Measurements from ENCODE around the gene IFNGR1. TPM values are rescaled to one million over a fixed set of nuclear protein-coding genes. Genes with fewer than 3 reads are reported as not detected.

IFNGR1 gene
- total and polyA plus RNA-seq, 10 of the 15 experiments (the other 5 are each of a cell fraction or from before 2014, with no cell fraction given) = 89.0 to 296 (median 138) TPM

DNA sequence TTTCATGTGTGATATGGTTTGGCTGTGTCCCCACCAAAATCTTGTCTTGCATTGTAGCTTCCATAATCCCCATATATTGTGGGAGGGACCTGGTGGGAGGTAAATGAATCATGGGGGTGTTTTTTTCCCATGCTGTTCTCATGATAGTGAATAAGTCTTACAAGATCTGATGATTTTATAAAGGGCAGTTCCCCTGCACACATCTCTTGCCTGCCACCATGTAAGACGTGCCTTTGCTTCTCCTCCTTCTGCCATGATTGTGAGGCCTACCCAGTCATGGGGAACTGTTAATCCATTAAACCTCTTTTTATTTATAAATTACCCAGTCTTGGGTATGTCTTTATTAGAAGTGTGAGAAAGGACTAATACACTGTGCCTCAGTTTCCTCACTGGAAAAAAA is 41.6 kb downstream of the IFNGR1 start:
- DNase-seq (ENCODE audit: low read depth, low spot score) = no peak
- Histone ChIP-seq H3K27me3 (replicated peaks in 1 of 2; ENCODE audit: control insufficient read depth in 2 of 2, insufficient read depth in 2 of 2, low read length in 1 of 2) (no peaks in the 10 kb centered on the region), H3K4me1 (ENCODE audit: control insufficient read depth, insufficient read depth, low read length) (peaks cover 20% of the 10 kb centered on the region), H3K27ac (ENCODE audit: control insufficient read depth, insufficient read depth) (no peak overlapping the region), H3K79me2 (ENCODE audit: control insufficient read depth, insufficient read depth, low read length) (no peaks in the 10 kb centered on the region; the same call in 1 of the 2 replicates), H3K36me3 (ENCODE audit: control insufficient read depth in 2 of 2, insufficient read depth in 2 of 2, low read length in 1 of 2) (no peaks in the 10 kb centered on the region), H3K4me3 (no peak overlapping the region), H4K20me1 (ENCODE audit: control insufficient read depth, insufficient read depth) (no peaks in the 10 kb centered on the region), H2AFZ (ENCODE audit: control insufficient read depth, low read depth, low read length) (no peak overlapping the region), H3K9me3 (replicated peaks; ENCODE audit: control insufficient read depth, insufficient read depth, low read length) (peaks cover 4% of the 10 kb centered on the region; the same call in 2 of the 3 replicates), H3K4me2 (ENCODE audit: control insufficient read depth, insufficient read depth) (no peak overlapping the region), H3K9ac (ENCODE audit: control insufficient read depth, insufficient read depth, low read length) (no peak overlapping the region)
- in situ Hi-C loops (cut with MboI) (no loop called here), intact Hi-C loops (cut with micrococcal nuclease; ENCODE audit: unreplicated experiment) (no loop called here)
- ATAC-seq = no peak
- no peak for FAIRE-seq
- SMC1A ChIA-PET (ENCODE audit: uncharacterized antibody, unreplicated experiment) = interaction anchor here (1.1 to 3.0 kb wide), 13 partner anchors 8 to 137 kb away, joined by 3 to 14 read pairs (median 5); no protein-coding TSS in a partner anchor
- POLR2A ChIA-PET = interaction anchor here (0.6 to 1.3 kb wide), 7 partner anchors 9 to 72 kb away, joined by 3 to 5 read pairs (median 3); no protein-coding TSS in a partner anchor
- CTCF ChIA-PET = interaction anchor here (0.7 to 3.6 kb wide), 5 partner anchors 12 to 101 kb away, joined by 3 to 23 read pairs (median 4); no protein-coding TSS in a partner anchor
- 94% methylated on average over 1 of the region's 1 CpG for WGBS (ENCODE audit: insufficient coverage, insufficient replicate concordance, low lambda C conversion rate, missing lambda C conversion rate)
- no TSS peak for BruUV-seq (replicated peaks)
- RAD21 ChIA-PET (ENCODE audit: unreplicated experiment) = interaction anchor here (0.7 to 2.3 kb wide), 8 partner anchors 12 to 137 kb away, joined by 3 to 15 read pairs (median 4); no protein-coding TSS in a partner anchor
- TF ChIP-seq ETV6 (conservative IDR thresholded peaks at IDR 0.05 in 1 of 2, IDR thresholded peaks at IDR 0.05 in 1 of 2; ENCODE audit: borderline replicate concordance in 1 of 2, low read depth in 1 of 2) (no peak), SMAD1 (IDR thresholded peaks at IDR 0.05; ENCODE audit: low read depth, partially characterized antibody) (no peak), ZNF274 (IDR thresholded peaks at IDR 0.05; ENCODE audit: insufficient read depth, insufficient read length) (no peak), BMI1 (IDR thresholded peaks at IDR 0.05; ENCODE audit: borderline replicate concordance) (no peak), MEF2A (IDR thresholded peaks at IDR 0.05; ENCODE audit: insufficient read depth, low read depth, low read length) (no peak), NR2C1 (IDR thresholded peaks at IDR 0.05) (no peak), POU2F2 (IDR thresholded peaks at IDR 0.05; ENCODE audit: borderline replicate concordance, low read depth, low read length) (no peak), DPF2 (IDR thresholded peaks at IDR 0.05) (no peak), MEF2B (IDR thresholded peaks at IDR 0.05; ENCODE audit: partially characterized antibody, poor library complexity, severe bottlenecking) (no peak), TBL1XR1 (IDR thresholded peaks at IDR 0.05; ENCODE audit: low read depth, low read length) (no peak), SIX5 (IDR thresholded peaks at IDR 0.05; ENCODE audit: low read depth, low read length, severe bottlenecking) (no peak), SMAD5 (IDR thresholded peaks at IDR 0.05; ENCODE audit: low read depth) (no peak), RBBP5 (conservative IDR thresholded peaks at IDR 0.05) (no peak), RFX5 (IDR thresholded peaks at IDR 0.05; ENCODE audit: low read depth, low read length) (no peak), IKZF1 (conservative IDR thresholded peaks at IDR 0.05) (no peak), HCFC1 (IDR thresholded peaks at IDR 0.05; ENCODE audit: low read length) (no peak)
- TF ChIP-seq, protein P1, sequence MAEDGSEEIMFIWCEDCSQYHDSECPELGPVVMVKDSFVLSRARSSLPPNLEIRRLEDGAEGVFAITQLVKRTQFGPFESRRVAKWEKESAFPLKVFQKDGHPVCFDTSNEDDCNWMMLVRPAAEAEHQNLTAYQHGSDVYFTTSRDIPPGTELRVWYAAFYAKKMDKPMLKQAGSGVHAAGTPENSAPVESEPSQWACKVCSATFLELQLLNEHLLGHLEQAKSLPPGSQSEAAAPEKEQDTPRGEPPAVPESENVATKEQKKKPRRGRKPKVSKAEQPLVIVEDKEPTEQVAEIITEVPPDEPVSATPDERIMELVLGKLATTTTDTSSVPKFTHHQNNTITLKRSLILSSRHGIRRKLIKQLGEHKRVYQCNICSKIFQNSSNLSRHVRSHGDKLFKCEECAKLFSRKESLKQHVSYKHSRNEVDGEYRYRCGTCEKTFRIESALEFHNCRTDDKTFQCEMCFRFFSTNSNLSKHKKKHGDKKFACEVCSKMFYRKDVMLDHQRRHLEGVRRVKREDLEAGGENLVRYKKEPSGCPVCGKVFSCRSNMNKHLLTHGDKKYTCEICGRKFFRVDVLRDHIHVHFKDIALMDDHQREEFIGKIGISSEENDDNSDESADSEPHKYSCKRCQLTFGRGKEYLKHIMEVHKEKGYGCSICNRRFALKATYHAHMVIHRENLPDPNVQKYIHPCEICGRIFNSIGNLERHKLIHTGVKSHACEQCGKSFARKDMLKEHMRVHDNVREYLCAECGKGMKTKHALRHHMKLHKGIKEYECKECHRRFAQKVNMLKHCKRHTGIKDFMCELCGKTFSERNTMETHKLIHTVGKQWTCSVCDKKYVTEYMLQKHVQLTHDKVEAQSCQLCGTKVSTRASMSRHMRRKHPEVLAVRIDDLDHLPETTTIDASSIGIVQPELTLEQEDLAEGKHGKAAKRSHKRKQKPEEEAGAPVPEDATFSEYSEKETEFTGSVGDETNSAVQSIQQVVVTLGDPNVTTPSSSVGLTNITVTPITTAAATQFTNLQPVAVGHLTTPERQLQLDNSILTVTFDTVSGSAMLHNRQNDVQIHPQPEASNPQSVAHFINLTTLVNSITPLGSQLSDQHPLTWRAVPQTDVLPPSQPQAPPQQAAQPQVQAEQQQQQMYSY (CRISPR knock-in tag; IDR thresholded peaks at IDR 0.05) = no peak
- TF ChIP-seq, protein P2, sequence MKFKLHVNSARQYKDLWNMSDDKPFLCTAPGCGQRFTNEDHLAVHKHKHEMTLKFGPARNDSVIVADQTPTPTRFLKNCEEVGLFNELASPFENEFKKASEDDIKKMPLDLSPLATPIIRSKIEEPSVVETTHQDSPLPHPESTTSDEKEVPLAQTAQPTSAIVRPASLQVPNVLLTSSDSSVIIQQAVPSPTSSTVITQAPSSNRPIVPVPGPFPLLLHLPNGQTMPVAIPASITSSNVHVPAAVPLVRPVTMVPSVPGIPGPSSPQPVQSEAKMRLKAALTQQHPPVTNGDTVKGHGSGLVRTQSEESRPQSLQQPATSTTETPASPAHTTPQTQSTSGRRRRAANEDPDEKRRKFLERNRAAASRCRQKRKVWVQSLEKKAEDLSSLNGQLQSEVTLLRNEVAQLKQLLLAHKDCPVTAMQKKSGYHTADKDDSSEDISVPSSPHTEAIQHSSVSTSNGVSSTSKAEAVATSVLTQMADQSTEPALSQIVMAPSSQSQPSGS (IDR thresholded peaks at IDR 0.05; ENCODE audit: low read length) = no peak

Data from GM12878 (cell line).